Ishikawa (cell line): Measurements from ENCODE around the gene SH3TC1.

Source experiments
- CEBPB ChIP-seq: IDR thresholded peaks from 2 replicates; pipeline ENCODE4 v1.6.1; 2012
- CREB1 ChIP-seq: IDR thresholded peaks from 2 replicates; pipeline ENCODE4 v1.6.1; 2012; ENCODE audit warnings: low read depth
- EGR1 ChIP-seq: IDR thresholded peaks from 2 replicates; pipeline ENCODE4 v1.6.1; 2012
- EP300 ChIP-seq: IDR thresholded peaks from 2 replicates; pipeline ENCODE4 v1.6.1; 2012; ENCODE audit warnings: borderline replicate concordance
- FOXM1 ChIP-seq: IDR thresholded peaks from 2 replicates; pipeline ENCODE4 v1.6.1; 2012; ENCODE audit warnings: low read depth, borderline replicate concordance
- MAX ChIP-seq: IDR thresholded peaks from 2 replicates; pipeline ENCODE4 v1.6.1; 2012
- NFIC ChIP-seq: IDR thresholded peaks from 2 replicates; pipeline ENCODE4 v1.6.1; 2012
- RAD21 ChIP-seq: IDR thresholded peaks from 2 replicates; pipeline ENCODE4 v1.6.1; 2012; ENCODE audit warnings: low read depth
- REST ChIP-seq: IDR thresholded peaks from 2 replicates; pipeline ENCODE4 v1.6.1; 2012; ENCODE audit warnings: low read depth, mild to moderate bottlenecking
- TAF1 ChIP-seq: IDR thresholded peaks from 2 replicates; pipeline ENCODE4 v1.6.1; 2012; ENCODE audit warnings: low read depth, mild to moderate bottlenecking
- TCF12 ChIP-seq: IDR thresholded peaks from 2 replicates; pipeline ENCODE4 v1.6.1; 2012; ENCODE audit warnings: low read depth
- TEAD4 ChIP-seq: IDR thresholded peaks from 2 replicates; pipeline ENCODE4 v1.6.1; 2012
- USF1 ChIP-seq: IDR thresholded peaks from 2 replicates; pipeline ENCODE4 v1.6.1; 2012
- YY1 ChIP-seq: IDR thresholded peaks from 2 replicates; pipeline ENCODE4 v1.6.1; 2012; ENCODE audit warnings: low read depth
- ZBTB7A ChIP-seq: IDR thresholded peaks from 2 replicates; pipeline ENCODE4 v1.6.1; 2012; ENCODE audit warnings: low read depth

The SH3TC1 gene

GRCh38 chr4:8181844-8182243 is 17.2 kb upstream of the SH3TC1 start:
- TF ChIP-seq USF1, result no peak

- TF ChIP-seq REST (no peak), TEAD4 (no peak), EP300 (no peak), MAX (no peak), CREB1 (no peak), RAD21 (no peak), TCF12 (no peak)
These were observed 16.8 kb upstream of the SH3TC1 start for GRCh38 chr4:8182294-8182693.

GRCh38 chr4:8182858-8183725 is 16.0 kb upstream of the SH3TC1 start:
- peak; percentile 76 for TF ChIP-seq NFIC
- TF ChIP-seq REST, result no peak

GRCh38 chr4:8184061-8184460 is 15.0 kb upstream of the SH3TC1 start:
- TF ChIP-seq REST (no peak), EGR1 (no peak), TCF12 (no peak), CREB1 (no peak), FOXM1 (no peak), USF1 (no peak), EP300 (no peak), ZBTB7A (no peak), YY1 (no peak), RAD21 (no peak), CEBPB (no peak), TEAD4 (no peak)

- TF ChIP-seq REST, result no peak
- no peak for TF ChIP-seq TAF1
- TF ChIP-seq USF1, result no peak
- TF ChIP-seq CREB1, result no peak
These were observed 13.8 kb upstream of the SH3TC1 start for GRCh38 chr4:8185295-8185694.
